GM19438 (cell line): Measurements from ENCODE around the gene ZRANB1.

Experiments used
- ATAC-seq: cut with Tn5 transposase; IDR thresholded peaks from one replicate; pipeline ENCODE4 v1.9.1; 2021; ENCODE audit warnings: low read depth; ENCODE audit not compliant: unreplicated experiment

Gene ZRANB1

GRCh38 chr10:125016611-125017202 is 74.8 kb downstream of the ZRANB1 start:
- ATAC-seq: no peak

GRCh38 chr10:125017547-125018298 is 75.8 kb downstream of the ZRANB1 start:
- ATAC-seq: no peak

- ATAC-seq: no peak
These were observed 76.7 kb downstream of the ZRANB1 start for GRCh38 chr10:125018576-125019143.

GRCh38 chr10:125020386-125020785 is 78.5 kb downstream of the ZRANB1 start:
- no peak for ATAC-seq

GRCh38 chr10:125020871-125021270 is 78.9 kb downstream of the ZRANB1 start:
- ATAC-seq: no peak

- ATAC-seq: no peak
These were observed 79.9 kb downstream of the ZRANB1 start for GRCh38 chr10:125021686-125022344.

- ATAC-seq: no peak
These were observed 80.7 kb downstream of the ZRANB1 start for GRCh38 chr10:125022671-125023070.

GRCh38 chr10:125023255-125023654 is 81.3 kb downstream of the ZRANB1 start:
- ATAC-seq: no peak

- no peak for ATAC-seq
These were observed 82.1 kb downstream of the ZRANB1 start for GRCh38 chr10:125023862-125024496.

- ATAC-seq: no peak
These were observed 82.7 kb downstream of the ZRANB1 start for GRCh38 chr10:125024497-125025234.

- no peak for ATAC-seq
These were observed 83.4 kb downstream of the ZRANB1 start for GRCh38 chr10:125025341-125025740.

- ATAC-seq: no peak
These were observed 84.4 kb downstream of the ZRANB1 start for GRCh38 chr10:125026036-125026931.

GRCh38 chr10:125026974-125027735 is 85.2 kb downstream of the ZRANB1 start:
- no peak for ATAC-seq

GRCh38 chr10:125027871-125028869 is 86.2 kb downstream of the ZRANB1 start:
- no peak for ATAC-seq

GRCh38 chr10:125029584-125030242 is 87.8 kb downstream of the ZRANB1 start:
- ATAC-seq: no peak

GRCh38 chr10:125030567-125031197 is 88.8 kb downstream of the ZRANB1 start:
- ATAC-seq: no peak
